HCT116 (cell line): ENCODE results near the gene NUDT22. TPM values are rescaled to one million over a fixed set of nuclear protein-coding genes. Genes with fewer than 3 reads are reported as not detected.
A peak's percentile ranks its signal among the peaks of the same experiment; 100 is the strongest.

Experiments used
- ATAC-seq: fragments of 200-7000 bp; cut with Tn5 transposase; 2 replicates; pipeline ENCODE4 v1.9.1; 2020; ENCODE audit warnings: mild to moderate bottlenecking, moderate library complexity
- BruUV-seq: library from RNA; stranded (reverse); fragments of 400-500 nt; replicated peaks from 2 replicates; lab custom pipeline; 2021; lab: Mats Ljungman, UMichigan
- CTCF ChIA-PET: fragments of 300-600 bp; sonication (Branson Sonifier 250); formaldehyde crosslinking; loops from one replicate; lab custom pipeline; 2021; ENCODE audit warnings: antibody characterized with exemption; lab: Charles Lee
- POLR2A ChIA-PET: fragments of 300-600, 350-600 bp; sonication (Branson Sonifier 250); formaldehyde crosslinking; loops from one replicate; lab custom pipeline; 2021; ENCODE audit warnings: antibody characterized with exemption; lab: Charles Lee
- RAD21 ChIA-PET, 2 experiments: fragments of 300-600 bp; sonication (Branson Sonifier 250); formaldehyde crosslinking; loops; one replicate each; lab custom pipeline; 2023; ENCODE audit warnings: low total read pairs in 2 of 2; ENCODE audit not compliant: uncharacterized antibody in 2 of 2, unreplicated experiment in 2 of 2, low non-redundant PET in 1 of 2; lab: Charles Lee
- DNase-seq: peaks from one replicate; pipeline ENCODE4 v3.0.0-alpha.2; 2010; ENCODE audit warnings: low read depth, low spot score
- H2AFZ ChIP-seq: fragments of 200-600 bp; shearing (Covaris generic), sonication (generic); 2 replicates; pipeline ENCODE4 v1.6.1; 2017; ENCODE audit warnings: low read depth, mixed run types, mixed read lengths, antibody characterized with exemption, low read length; ENCODE audit not compliant: poor library complexity, severe bottlenecking
- H3K27ac ChIP-seq: 2 replicates; pipeline ENCODE4 v1.5.1; 2012; ENCODE audit warnings: low read depth, low read length
- H3K27me3 ChIP-seq: fragments of 200-600 bp; sonication (generic); 2 replicates; pipeline ENCODE4 v1.6.1; 2016; ENCODE audit warnings: mixed run types, low read length, mixed read lengths; ENCODE audit not compliant: insufficient read depth
- H3K36me3 ChIP-seq, 2 experiments: fragments of 200-500 bp in 1 of 2; fragments of 200-600 bp in 1 of 2; sonication (Bioruptor generic) in 1 of 2; sonication (generic) in 1 of 2; 2 replicates each; pipeline versions ENCODE4 v1.5.1 to v1.6.1; 2014 to 2016; ENCODE audit warnings: low read length in 2 of 2, inconsistent platforms in 1 of 2, mixed read lengths in 1 of 2, mixed run types in 1 of 2; ENCODE audit not compliant: insufficient read depth in 2 of 2, control insufficient read depth in 1 of 2
- H3K4me1 ChIP-seq, 2 experiments: fragments of 200-600 bp in 1 of 2; sonication (generic) in 1 of 2; 2 replicates each; pipeline versions ENCODE4 v1.5.1 to v1.6.1; 2012 to 2017; ENCODE audit warnings: low read length in 2 of 2, inconsistent platforms in 1 of 2, mild to moderate bottlenecking in 1 of 2, mixed read lengths in 1 of 2, mixed run types in 1 of 2, moderate library complexity in 1 of 2; ENCODE audit not compliant: insufficient read depth in 2 of 2, control insufficient read depth in 1 of 2
- H3K4me2 ChIP-seq: fragments of 200-600 bp; sonication (generic); 2 replicates; pipeline ENCODE4 v1.6.1; 2017; ENCODE audit warnings: mixed run types, low read length, mixed read lengths
- H3K4me3 ChIP-seq, 2 experiments: fragments of 200-600 bp in 1 of 2; sonication (generic) in 1 of 2; replicated peaks in 1 of 2; 2 replicates each; pipeline ENCODE4 v1.5.1; 2011 to 2016; ENCODE audit warnings: low read length in 2 of 2, control low read depth in 1 of 2, low read depth in 1 of 2, mild to moderate bottlenecking in 1 of 2, mixed read lengths in 1 of 2, mixed run types in 1 of 2
- H3K79me2 ChIP-seq: fragments of 200-600 bp; sonication (generic); 2 replicates; pipeline ENCODE4 v1.6.1; 2017; ENCODE audit warnings: mild to moderate bottlenecking, mixed run types, low read length, moderate library complexity, mixed read lengths; ENCODE audit not compliant: insufficient read depth
- H3K9ac ChIP-seq: fragments of 200-600 bp; sonication (generic); 2 replicates; pipeline ENCODE4 v1.6.1; 2016; ENCODE audit warnings: low read length, mixed read lengths
- H3K9me2 ChIP-seq: fragments of 200-600 bp; sonication (generic), shearing (Covaris generic); 2 replicates; pipeline ENCODE4 v1.6.1; 2017; ENCODE audit warnings: mixed run types, mild to moderate bottlenecking, moderate library complexity; ENCODE audit not compliant: insufficient read depth
- H3K9me3 ChIP-seq, 2 experiments: fragments of 200-500 bp in 1 of 2; fragments of 200-600 bp in 1 of 2; sonication (Bioruptor generic) in 1 of 2; sonication (generic) in 1 of 2; 2 replicates each; pipeline ENCODE4 v1.6.1; 2014 to 2017; ENCODE audit warnings: low read length in 2 of 2, mixed read lengths in 2 of 2, inconsistent platforms in 1 of 2, low read depth in 1 of 2, mild to moderate bottlenecking in 1 of 2, mixed run types in 1 of 2, moderate library complexity in 1 of 2; ENCODE audit not compliant: control insufficient read depth in 1 of 2, insufficient read depth in 1 of 2
- H4K20me1 ChIP-seq: fragments of 200-600 bp; sonication (generic), shearing (Covaris generic); 2 replicates; pipeline ENCODE4 v1.6.1; 2017; ENCODE audit warnings: mixed run types, mild to moderate bottlenecking, moderate library complexity; ENCODE audit not compliant: insufficient read depth
- CBX3 ChIP-seq: IDR thresholded peaks from 2 replicates; pipeline ENCODE4 v1.6.1; 2012; ENCODE audit warnings: low read depth
- CEBPB ChIP-seq: IDR thresholded peaks from 2 replicates; pipeline ENCODE4 v1.6.1; 2012; ENCODE audit warnings: low read depth
- CTCF ChIP-seq, 3 experiments: fragments of 200-600 bp in 1 of 3; sonication (generic) in 1 of 3; IDR thresholded peaks in 2 of 3; conservative IDR thresholded peaks in 1 of 3; 2 replicates each; pipeline ENCODE4 v1.5.1; 2012 to 2017; ENCODE audit warnings: low read depth in 2 of 3, low read length in 2 of 3, antibody characterized with exemption in 1 of 3, borderline replicate concordance in 1 of 3, control low read depth in 1 of 3, mild to moderate bottlenecking in 1 of 3, mixed read lengths in 1 of 3, mixed run types in 1 of 3, moderate library complexity in 1 of 3; ENCODE audit not compliant: insufficient read depth in 1 of 3
- EGR1 ChIP-seq: IDR thresholded peaks from 2 replicates; pipeline ENCODE4 v1.6.1; 2012; ENCODE audit warnings: low read depth
- ELF1 ChIP-seq: IDR thresholded peaks from 2 replicates; pipeline ENCODE4 v1.6.1; 2012; ENCODE audit warnings: low read depth, borderline replicate concordance
- EZH2 ChIP-seq: fragments of 200-600 bp; sonication (generic); IDR thresholded peaks from 2 replicates; pipeline ENCODE4 v1.6.1; 2017; ENCODE audit warnings: antibody characterized with exemption, mixed run types
- EZH2phosphoT487 ChIP-seq: fragments of 200-600 bp; IDR thresholded peaks from 2 replicates; pipeline ENCODE4 v1.6.1; 2018; ENCODE audit warnings: antibody characterized with exemption, borderline replicate concordance
- FOSL1 ChIP-seq: IDR thresholded peaks from 2 replicates; pipeline ENCODE4 v1.6.1; 2012; ENCODE audit warnings: low read depth
- MAX ChIP-seq: IDR thresholded peaks from 2 replicates; pipeline ENCODE4 v1.6.1; 2012
- POLR2A ChIP-seq: IDR thresholded peaks from 2 replicates; pipeline ENCODE4 v1.7.0; 2011; ENCODE audit warnings: borderline replicate concordance; ENCODE audit not compliant: insufficient read depth, insufficient read length; ENCODE audit errors: extremely low read depth
- RAD21 ChIP-seq: IDR thresholded peaks from 2 replicates; pipeline ENCODE4 v1.6.1; 2012; ENCODE audit warnings: low read depth, mild to moderate bottlenecking
- SIN3A ChIP-seq: IDR thresholded peaks from 2 replicates; pipeline ENCODE4 v1.6.1; 2012; ENCODE audit warnings: low read depth
- TCF7L2 ChIP-seq: IDR thresholded peaks from 2 replicates; pipeline ENCODE4 v1.7.0; 2011; ENCODE audit warnings: borderline replicate concordance, inconsistent platforms; ENCODE audit not compliant: insufficient read depth, insufficient read length; ENCODE audit errors: extremely low read depth
- YY1 ChIP-seq: IDR thresholded peaks from 2 replicates; pipeline ENCODE4 v1.6.1; 2011; ENCODE audit warnings: low read length, low read depth, moderate library complexity, mild to moderate bottlenecking; ENCODE audit not compliant: insufficient replicate concordance; ENCODE audit errors: extremely low read depth
- ZFX ChIP-seq: fragments of 450-650 bp; IDR thresholded peaks from 2 replicates; pipeline ENCODE4 v1.6.1; 2017
- ZNF274 ChIP-seq: fragments of 200-500 bp; sonication (Bioruptor generic); IDR thresholded peaks from 2 replicates; pipeline ENCODE4 v1.6.1; 2014; ENCODE audit warnings: mild to moderate bottlenecking, low read depth, low read length, inconsistent platforms
- intact Hi-C: fragments of 100-400 bp; cut with micrococcal nuclease; formaldehyde crosslinking; loops from 2 replicates; pipeline ENCODE4 v1.10.0; 2022
- total RNA-seq: library from RNA; stranded (reverse); gene quantifications from one replicate; pipeline ENCODE4 v1.2.1, GENCODE V29; 2021; ENCODE audit not compliant: unreplicated experiment
- TF ChIP-seq, protein P1 (sequence below): IDR thresholded peaks from 2 replicates; pipeline ENCODE4 v1.6.1; 2012; ENCODE audit warnings: low read depth
- TF ChIP-seq, protein P2 (sequence below): IDR thresholded peaks from 2 replicates; pipeline ENCODE4 v1.6.1; 2011; ENCODE audit warnings: mild to moderate bottlenecking, low read length, moderate library complexity; ENCODE audit not compliant: insufficient replicate concordance; ENCODE audit errors: extremely low read depth
- TF ChIP-seq, protein P3 (sequence below): IDR thresholded peaks from 2 replicates; pipeline ENCODE4 v1.6.1; 2012

The NUDT22 gene
- total RNA-seq, 1 experiment from 2014 or later = 70.9 TPM

DNA sequence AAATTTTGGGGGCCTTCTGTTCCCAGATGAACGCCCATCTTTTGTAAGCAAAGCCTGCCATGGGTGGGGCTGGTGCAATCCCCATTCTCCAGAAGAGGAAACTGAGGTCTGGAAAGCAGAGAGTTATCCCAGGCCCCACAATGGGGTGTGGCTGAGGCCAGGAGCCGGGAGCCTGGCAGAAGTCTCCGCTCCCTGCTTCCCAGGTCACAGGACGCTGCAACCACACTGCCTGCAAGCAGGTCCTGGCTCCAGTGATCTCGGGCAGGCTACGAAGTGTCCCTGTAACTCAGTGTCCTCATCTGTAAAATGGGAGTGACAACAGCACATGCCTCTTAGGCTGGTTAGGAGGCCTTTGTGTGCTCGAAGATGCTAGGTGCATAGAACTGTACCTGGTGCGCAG, 27.0 kb downstream of the NUDT22 start:
- ChIA-PET CTCF (interaction anchor here (1.4 to 1.5 kb wide), 2 partner anchors 16 to 102 kb away, joined by 6 to 11 read pairs; no protein-coding TSS in a partner anchor), POLR2A (interaction anchor here (0.7 to 1.9 kb wide), 7 partner anchors 10 to 102 kb away, joined by 3 to 10 read pairs (median 5); partner anchors contain the start of genes PRDX5 and TRMT112), RAD21 (no interaction called here)
- Histone ChIP-seq H3K4me3 (peak overlapping the region in 1 of 2 experiments; percentile 98), H3K9me3 (no peaks in the 10 kb centered on the region), H3K4me2 (peak overlapping the region; percentile 95), H3K27ac (peak overlapping the region; percentile 15; the same call in 1 of the 2 replicates), H3K4me1 (peaks cover 23 to 56% of the 10 kb centered on the region in 2 experiments), H3K36me3 (peaks cover 14 to 26% of the 10 kb centered on the region in 2 experiments; a peak in 3 of 4 replicates), H3K9me2 (no peaks in the 10 kb centered on the region), H4K20me1 (no peaks in the 10 kb centered on the region), H3K9ac (peak overlapping the region; percentile 97; the same call in 1 of the 2 replicates), H3K79me2 (peaks cover 35% of the 10 kb centered on the region), H2AFZ (no peak overlapping the region), H3K27me3 (no peaks in the 10 kb centered on the region)
- ATAC-seq = no peak
- intact Hi-C loops = no loop called here
- TSS peak; percentile 54 for BruUV-seq
- no peak for DNase-seq
- TF ChIP-seq MAX (no peak), TCF7L2 (no peak), CTCF (IDR thresholded peaks at IDR 0.05 in 2 of 3, conservative IDR thresholded peaks at IDR 0.05 in 1 of 3; ENCODE audit: borderline replicate concordance in 1 of 3, insufficient read depth in 1 of 3, low read depth in 2 of 3, low read length in 2 of 3) (no peak), EZH2 (no peak), CBX3 (no peak), RAD21 (no peak), EZH2phosphoT487 (no peak), FOSL1 (no peak), CEBPB (no peak), POLR2A (no peak), YY1 (no peak), SIN3A (no peak), ELF1 (no peak), EGR1 (no peak), ZFX (no peak), ZNF274 (no peak)
- TF ChIP-seq, protein P1, sequence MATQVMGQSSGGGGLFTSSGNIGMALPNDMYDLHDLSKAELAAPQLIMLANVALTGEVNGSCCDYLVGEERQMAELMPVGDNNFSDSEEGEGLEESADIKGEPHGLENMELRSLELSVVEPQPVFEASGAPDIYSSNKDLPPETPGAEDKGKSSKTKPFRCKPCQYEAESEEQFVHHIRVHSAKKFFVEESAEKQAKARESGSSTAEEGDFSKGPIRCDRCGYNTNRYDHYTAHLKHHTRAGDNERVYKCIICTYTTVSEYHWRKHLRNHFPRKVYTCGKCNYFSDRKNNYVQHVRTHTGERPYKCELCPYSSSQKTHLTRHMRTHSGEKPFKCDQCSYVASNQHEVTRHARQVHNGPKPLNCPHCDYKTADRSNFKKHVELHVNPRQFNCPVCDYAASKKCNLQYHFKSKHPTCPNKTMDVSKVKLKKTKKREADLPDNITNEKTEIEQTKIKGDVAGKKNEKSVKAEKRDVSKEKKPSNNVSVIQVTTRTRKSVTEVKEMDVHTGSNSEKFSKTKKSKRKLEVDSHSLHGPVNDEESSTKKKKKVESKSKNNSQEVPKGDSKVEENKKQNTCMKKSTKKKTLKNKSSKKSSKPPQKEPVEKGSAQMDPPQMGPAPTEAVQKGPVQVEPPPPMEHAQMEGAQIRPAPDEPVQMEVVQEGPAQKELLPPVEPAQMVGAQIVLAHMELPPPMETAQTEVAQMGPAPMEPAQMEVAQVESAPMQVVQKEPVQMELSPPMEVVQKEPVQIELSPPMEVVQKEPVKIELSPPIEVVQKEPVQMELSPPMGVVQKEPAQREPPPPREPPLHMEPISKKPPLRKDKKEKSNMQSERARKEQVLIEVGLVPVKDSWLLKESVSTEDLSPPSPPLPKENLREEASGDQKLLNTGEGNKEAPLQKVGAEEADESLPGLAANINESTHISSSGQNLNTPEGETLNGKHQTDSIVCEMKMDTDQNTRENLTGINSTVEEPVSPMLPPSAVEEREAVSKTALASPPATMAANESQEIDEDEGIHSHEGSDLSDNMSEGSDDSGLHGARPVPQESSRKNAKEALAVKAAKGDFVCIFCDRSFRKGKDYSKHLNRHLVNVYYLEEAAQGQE = no peak
- TF ChIP-seq, protein P2, sequence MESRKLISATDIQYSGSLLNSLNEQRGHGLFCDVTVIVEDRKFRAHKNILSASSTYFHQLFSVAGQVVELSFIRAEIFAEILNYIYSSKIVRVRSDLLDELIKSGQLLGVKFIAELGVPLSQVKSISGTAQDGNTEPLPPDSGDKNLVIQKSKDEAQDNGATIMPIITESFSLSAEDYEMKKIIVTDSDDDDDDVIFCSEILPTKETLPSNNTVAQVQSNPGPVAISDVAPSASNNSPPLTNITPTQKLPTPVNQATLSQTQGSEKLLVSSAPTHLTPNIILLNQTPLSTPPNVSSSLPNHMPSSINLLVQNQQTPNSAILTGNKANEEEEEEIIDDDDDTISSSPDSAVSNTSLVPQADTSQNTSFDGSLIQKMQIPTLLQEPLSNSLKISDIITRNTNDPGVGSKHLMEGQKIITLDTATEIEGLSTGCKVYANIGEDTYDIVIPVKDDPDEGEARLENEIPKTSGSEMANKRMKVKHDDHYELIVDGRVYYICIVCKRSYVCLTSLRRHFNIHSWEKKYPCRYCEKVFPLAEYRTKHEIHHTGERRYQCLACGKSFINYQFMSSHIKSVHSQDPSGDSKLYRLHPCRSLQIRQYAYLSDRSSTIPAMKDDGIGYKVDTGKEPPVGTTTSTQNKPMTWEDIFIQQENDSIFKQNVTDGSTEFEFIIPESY = no peak
- TF ChIP-seq, protein P3, sequence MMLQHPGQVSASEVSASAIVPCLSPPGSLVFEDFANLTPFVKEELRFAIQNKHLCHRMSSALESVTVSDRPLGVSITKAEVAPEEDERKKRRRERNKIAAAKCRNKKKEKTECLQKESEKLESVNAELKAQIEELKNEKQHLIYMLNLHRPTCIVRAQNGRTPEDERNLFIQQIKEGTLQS = no peak
